HG03108 (cell line): ENCODE results near the gene TIA1.
"Not testable (repeated sequence)": the region's sequence is repeated elsewhere in the genome, so short reads cannot be mapped to it uniquely, and the experiment has no call there.

Source experiments
- ATAC-seq: cut with Tn5 transposase; IDR thresholded peaks from one replicate; pipeline ENCODE4 v1.9.1; 2021; ENCODE audit warnings: moderate library complexity; ENCODE audit not compliant: unreplicated experiment

Gene TIA1

GRCh38 chr2:70226781-70227180, 21.6 kb downstream of the TIA1 start:
- ATAC-seq = no peak

DNA sequence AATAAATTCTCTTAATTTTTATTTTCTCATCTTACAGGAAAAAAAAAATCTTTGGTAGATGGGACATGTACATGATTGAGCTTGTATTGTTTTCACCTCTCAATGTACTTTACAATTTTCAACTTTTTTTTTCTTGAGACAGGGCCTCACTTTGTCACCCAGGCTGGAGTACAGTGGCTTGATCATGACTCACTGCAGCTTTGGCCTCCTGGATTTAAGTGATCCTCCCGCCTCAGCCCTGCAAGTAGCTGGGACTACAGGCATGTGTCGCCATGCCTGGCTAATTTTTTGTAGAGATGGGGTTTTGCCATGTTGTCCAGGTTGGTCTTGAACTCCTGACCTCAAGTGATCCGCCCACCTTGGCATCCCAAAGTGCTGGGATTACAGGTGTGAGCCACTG, 25.1 kb downstream of the TIA1 start:
- not testable (repeated sequence) for ATAC-seq

DNA sequence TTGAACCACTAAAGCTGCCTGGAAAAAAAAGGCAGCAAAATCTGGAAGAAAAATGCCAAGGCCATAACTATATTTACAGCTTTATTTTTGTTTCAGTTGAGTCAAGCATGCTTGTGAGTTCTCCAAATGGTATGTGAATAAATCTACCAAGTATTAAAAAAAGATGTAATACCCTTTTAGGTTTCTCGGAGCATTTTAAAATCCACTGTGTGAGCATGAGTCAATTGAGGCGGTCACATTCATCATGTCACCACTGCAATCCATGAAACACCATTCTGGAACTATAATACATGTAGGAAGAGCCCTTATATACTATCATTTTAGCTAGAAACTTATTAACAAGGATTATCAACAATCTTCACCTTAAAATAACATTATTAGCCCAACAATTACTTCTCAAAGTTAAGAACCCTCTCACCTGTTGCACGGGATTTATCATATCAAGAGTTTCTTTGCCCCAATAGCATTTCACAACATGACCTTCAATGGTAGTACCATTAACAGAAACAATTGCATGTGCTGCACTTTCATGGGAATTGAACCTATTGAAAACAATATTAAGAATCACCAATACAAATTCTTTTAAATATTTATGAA, 33.4 kb downstream of the TIA1 start:
- no peak for ATAC-seq

GRCh38 chr2:70214365-70214764, 34.1 kb downstream of the TIA1 start:
- ATAC-seq = no peak

DNA sequence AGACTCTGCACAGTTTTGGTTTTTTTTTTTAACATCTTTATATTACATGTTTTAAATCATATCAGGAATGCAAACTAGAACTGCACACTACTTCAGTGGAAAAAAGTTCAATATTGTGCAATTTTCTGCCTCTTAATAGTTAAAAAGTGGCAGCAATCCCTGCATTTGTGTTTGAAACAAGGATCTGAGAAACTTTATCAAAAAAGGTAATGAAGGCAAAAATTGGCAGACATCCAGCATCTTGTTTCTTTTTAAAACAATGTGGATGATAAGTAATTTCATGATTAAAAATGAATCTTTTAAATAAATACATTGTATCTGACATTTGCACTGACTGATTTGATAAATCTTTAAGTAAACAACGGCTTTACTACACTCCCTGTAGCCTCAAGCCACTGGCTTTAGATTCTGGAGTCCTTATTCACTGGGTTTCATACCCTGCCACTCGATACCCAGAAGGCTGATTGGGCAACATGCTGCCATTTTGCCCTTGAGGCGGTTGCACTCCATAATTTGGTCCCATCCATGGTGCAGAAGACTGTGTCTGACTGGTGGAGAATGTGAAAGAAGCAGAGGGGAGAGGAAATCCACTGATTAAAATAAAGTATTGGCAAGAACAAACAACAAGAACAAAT, 36.0 kb downstream of the TIA1 start:
- no peak for ATAC-seq

DNA sequence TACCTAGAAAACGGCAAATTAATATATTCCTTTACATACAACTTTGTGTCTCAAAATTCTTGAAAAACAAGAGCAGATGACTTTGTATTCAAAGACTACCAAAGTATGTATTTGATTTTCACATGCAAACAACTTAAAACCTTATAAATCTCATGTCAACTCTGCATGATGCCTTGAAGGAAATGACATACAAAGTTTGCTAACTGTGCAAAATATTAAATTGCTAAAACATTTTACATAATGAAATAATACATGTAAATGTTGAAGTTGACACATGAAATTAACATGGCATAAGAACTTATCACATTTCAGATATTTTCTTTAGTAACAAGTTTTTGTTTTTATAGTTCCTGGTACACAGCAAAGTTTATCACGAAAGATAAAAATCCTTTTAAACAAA, 36.8 kb downstream of the TIA1 start:
- no peak for ATAC-seq

DNA sequence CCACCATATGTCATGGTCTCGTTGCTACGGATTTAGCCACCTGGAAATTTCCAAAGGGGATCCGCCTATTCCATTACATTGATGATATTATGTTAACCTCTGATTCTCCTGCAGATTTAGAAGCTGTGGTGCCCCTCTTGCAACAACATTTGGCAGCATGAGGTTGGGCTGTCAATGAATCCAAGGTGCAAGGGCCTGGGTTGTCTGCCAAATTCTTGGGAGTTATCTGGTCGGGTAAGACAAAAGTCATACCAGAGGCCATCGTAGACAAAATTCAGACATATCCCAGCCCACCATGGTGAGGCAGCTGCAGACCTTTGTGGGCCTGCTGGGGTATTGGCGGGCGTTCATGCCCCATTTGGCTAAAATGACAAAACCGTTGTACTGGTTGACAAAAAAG, 44.0 kb downstream of the TIA1 start:
- no peak for ATAC-seq

GRCh38 chr2:70203086-70203485, 45.3 kb downstream of the TIA1 start:
- no peak for ATAC-seq

DNA sequence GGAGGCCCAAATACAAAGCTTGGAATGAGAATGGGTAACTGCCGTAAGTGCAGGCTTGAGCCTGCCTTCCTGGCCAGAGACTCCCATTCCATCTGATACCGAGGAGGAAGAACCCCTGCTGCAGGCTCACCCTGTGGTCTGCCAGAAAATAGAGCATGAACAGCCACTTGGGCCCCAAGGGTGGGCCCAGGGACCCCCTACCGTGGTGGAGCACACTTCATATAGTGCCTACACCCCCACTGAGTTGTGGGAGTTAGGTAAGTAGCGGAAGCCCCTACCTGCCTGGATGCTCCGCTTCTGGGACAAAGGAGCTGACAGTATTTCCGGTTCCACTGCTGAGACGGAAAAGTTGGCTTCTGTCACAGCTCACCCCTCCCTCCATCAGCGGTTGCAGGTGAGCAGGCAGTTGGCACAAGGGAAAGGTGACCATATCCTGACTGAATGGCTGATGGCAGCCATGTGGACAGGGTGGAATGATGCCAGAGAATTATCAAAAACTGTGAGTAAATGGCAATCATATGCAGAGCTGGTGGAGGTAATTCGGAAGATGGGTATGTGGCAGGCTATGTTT, 46.1 kb downstream of the TIA1 start:
- no peak for ATAC-seq

- ATAC-seq = no peak
Observed at GRCh38 chr2:70201831-70202230, 46.6 kb downstream of the TIA1 start.

GRCh38 chr2:70201225-70201768, 47.1 kb downstream of the TIA1 start:
- no peak for ATAC-seq

- ATAC-seq = no peak
Observed at GRCh38 chr2:70199320-70199864, 49.0 kb downstream of the TIA1 start.

GRCh38 chr2:70192516-70192915, 55.9 kb downstream of the TIA1 start:
- no peak for ATAC-seq

- ATAC-seq = no peak
Observed at GRCh38 chr2:70191244-70191735, 57.1 kb downstream of the TIA1 start.

DNA sequence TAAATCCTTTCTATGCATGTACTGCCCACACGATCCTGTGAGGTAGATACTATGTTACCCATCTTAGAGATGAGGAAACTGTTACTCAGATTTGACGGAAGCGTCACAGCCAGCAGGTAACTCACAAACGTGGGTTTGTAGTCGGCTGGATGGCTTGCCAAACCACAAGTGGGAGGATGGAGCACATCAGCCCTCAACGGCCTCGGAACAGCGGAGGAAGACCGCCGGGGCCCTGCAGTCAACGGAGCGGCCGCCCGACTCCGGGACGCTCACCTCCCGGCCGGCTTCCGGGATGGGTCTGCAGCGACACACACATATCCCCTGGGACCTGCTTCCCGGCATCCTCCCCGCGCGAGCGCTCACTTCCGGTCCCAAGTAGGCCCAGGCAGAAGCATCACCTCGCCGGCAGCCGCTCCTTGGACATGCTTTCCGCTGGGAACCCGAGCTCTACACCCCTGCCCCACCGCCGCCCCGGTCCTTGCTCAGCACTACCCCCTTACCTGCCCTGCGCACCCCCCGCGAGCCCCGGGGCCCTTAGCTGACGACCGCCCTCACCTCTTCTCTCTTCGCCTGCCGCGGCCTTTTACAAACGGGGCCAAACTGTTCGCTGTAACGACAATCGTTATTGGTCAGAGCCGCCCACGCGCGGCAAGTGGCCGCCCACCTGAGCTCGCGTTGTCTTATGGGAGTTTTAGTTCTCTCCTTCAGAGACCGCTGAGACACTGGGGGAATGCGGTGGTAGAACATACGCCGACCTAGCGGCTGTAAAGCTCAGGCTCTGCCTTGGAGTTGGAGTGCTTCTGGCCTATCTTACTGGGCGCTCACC, 57.8 kb downstream of the TIA1 start, which contains the start of gene C2orf42:
Gene C2orf42, minus strand, starts transcription at position 602 of the 826 bp plus-strand sequence. CDS start 9,034 bp downstream, outside the sequence.
- ATAC-seq = peak; percentile 89

DNA sequence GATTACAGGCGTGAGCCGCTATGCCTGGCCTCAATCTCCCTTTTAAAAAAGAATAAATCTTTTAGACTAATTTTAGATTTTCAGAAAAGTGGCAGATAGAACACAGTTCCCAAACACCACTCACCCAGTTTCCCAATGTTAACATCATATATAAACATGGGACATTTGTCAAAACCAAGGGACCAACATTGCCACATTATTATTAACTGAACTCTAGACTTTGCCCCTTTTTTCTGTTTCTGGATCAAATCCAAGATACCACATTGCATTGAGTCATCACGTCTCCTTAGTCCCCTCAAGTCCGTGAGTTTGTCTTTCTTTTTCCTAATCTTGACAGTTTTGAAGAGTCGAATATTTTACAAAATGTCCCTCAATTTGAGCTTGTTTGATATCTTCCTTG, 60.0 kb downstream of the TIA1 start:
- ATAC-seq = no peak

DNA sequence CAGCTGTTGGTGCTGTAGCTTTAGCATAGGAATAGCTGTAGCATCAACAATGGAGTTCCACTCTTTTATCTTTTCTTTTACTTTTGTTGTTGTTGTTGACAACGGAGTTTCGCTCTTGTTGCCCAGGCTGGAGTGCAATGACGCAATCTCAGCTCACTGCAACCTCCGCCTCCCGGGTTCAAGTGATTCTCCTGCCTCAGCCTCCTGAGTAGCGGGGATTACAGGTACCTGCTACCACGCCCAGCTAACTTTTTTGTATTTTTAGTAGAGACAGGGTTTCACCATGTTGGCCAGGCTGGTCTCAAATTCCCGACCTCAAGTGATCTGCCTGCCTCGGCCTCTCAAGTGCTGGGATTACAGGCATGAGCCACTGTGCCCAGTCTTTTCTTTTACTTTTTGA, 61.3 kb downstream of the TIA1 start:
- not testable (repeated sequence) for ATAC-seq

DNA sequence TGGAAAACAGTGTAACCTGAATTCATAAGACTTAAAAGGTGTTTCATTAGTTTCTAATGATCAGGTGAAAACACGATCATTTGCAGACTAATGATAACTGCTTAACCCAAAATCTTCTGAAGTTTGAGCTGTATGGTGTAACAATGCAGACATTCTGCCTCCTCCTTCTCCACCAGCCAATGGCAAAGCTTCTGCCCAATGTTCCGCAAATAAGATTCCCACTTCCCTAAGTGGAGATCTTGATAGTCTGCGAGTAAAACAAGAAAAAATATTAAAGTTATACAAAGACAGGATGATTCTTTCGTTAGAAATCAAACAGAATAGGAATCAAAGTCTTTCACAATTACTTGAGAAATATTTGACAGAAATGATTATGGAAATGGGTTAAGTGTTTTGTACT, 65.7 kb downstream of the TIA1 start:
- ATAC-seq = no peak

GRCh38 chr2:70181363-70181956, 67.0 kb downstream of the TIA1 start:
- peak; percentile 83 for ATAC-seq

DNA sequence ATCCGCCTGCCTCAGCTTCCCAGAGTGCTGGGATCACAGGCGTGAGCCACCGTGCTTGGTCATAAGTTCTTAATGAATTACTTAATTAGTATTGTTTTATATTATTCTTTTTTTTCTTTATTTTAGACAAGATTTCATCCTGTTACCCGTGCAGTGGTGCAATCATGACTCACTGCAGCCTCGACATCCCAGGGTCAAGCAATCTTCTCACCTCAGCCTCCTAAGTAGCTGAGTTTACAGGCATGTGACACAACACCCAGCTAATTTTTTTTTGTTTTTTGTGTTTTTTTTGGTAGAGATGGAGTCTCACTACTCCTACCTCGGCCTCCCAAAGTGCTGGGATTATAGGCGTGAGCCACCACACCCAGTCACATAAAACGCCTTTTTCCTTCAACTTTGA, 74.9 kb downstream of the TIA1 start:
- ATAC-seq = no peak
